Neuronal stem cell (in vitro differentiated cells): ENCODE results near the gene EPHA2.
A peak's percentile ranks its signal among the peaks of the same experiment; 100 is the strongest.

Experiments used
- DNase-seq: peaks from one replicate; pipeline ENCODE4 v3.0.0-alpha.2; 2013; ENCODE audit warnings: low spot score
- H2AFZ ChIP-seq: one replicate; pipeline ENCODE4 v1.6.1; 2013; ENCODE audit warnings: mild to moderate bottlenecking, low read length, inconsistent platforms
- H2AK5ac ChIP-seq: 2 replicates; pipeline ENCODE4 v1.6.1; 2013; ENCODE audit warnings: low read depth, mild to moderate bottlenecking, inconsistent platforms, low read length, moderate library complexity, mixed read lengths
- H2BK120ac ChIP-seq: 2 replicates; pipeline ENCODE4 v1.6.1; 2013; ENCODE audit warnings: low read depth, mild to moderate bottlenecking, inconsistent platforms, low read length, moderate library complexity, mixed read lengths
- H2BK12ac ChIP-seq: one replicate; pipeline ENCODE4 v1.6.1; 2013; ENCODE audit warnings: low read length, inconsistent platforms
- H2BK15ac ChIP-seq: 2 replicates; pipeline ENCODE4 v1.6.1; 2013; ENCODE audit warnings: mild to moderate bottlenecking, low read length, inconsistent platforms, mixed read lengths
- H2BK5ac ChIP-seq: one replicate; pipeline ENCODE4 v1.6.1; 2013; ENCODE audit warnings: inconsistent platforms, mild to moderate bottlenecking, low read length, moderate library complexity
- H3K14ac ChIP-seq: one replicate; pipeline ENCODE4 v1.6.1; 2013; ENCODE audit warnings: low read length, inconsistent platforms
- H3K18ac ChIP-seq: 2 replicates; pipeline ENCODE4 v1.6.1; 2013; ENCODE audit warnings: low read length, inconsistent platforms
- H3K23ac ChIP-seq: 2 replicates; pipeline ENCODE4 v1.6.1; 2013; ENCODE audit warnings: low read depth, mild to moderate bottlenecking, mixed read lengths, low read length, inconsistent platforms; ENCODE audit not compliant: poor library complexity
- H3K27ac ChIP-seq: replicated peaks from 3 replicates; pipeline ENCODE4 v1.5.1; 2013; ENCODE audit warnings: low read length, inconsistent platforms
- H3K27me3 ChIP-seq, 3 experiments: 2 replicates each; pipeline ENCODE4 v1.6.1; 2013; ENCODE audit warnings: low read length in 3 of 3, mild to moderate bottlenecking in 2 of 3, inconsistent platforms in 1 of 3, low read depth in 1 of 3, mixed read lengths in 1 of 3, moderate library complexity in 1 of 3; ENCODE audit not compliant: control insufficient read depth in 3 of 3, insufficient read depth in 3 of 3
- H3K36me3 ChIP-seq, 2 donors: replicated peaks in 1 of 2; 2 replicates each; pipeline ENCODE4 v1.6.1; 2013; ENCODE audit warnings: low read length in 2 of 2; ENCODE audit not compliant: control insufficient read depth in 2 of 2, insufficient read depth in 2 of 2
- H3K4ac ChIP-seq: 2 replicates; pipeline ENCODE4 v1.6.1; 2013; ENCODE audit warnings: inconsistent platforms, mild to moderate bottlenecking, low read length, moderate library complexity
- H3K4me1 ChIP-seq, 2 donors: 1 replicate in 1 of 2; 2 replicates in 1 of 2; pipeline ENCODE4 v1.6.1; 2013; ENCODE audit warnings: low read length in 2 of 2, low read depth in 1 of 2; ENCODE audit not compliant: control insufficient read depth in 2 of 2, insufficient read depth in 1 of 2
- H3K4me2 ChIP-seq: one replicate; pipeline ENCODE4 v1.6.1; 2013; ENCODE audit warnings: mild to moderate bottlenecking, low read length, inconsistent platforms; ENCODE audit not compliant: insufficient read depth, poor library complexity, severe bottlenecking
- H3K4me3 ChIP-seq, 2 donors: 2 replicates each; pipeline ENCODE4 v1.5.1; 2013; ENCODE audit warnings: low read length in 2 of 2, mild to moderate bottlenecking in 2 of 2, inconsistent platforms in 1 of 2, moderate library complexity in 1 of 2
- H3K79me1 ChIP-seq: one replicate; pipeline ENCODE4 v1.6.1; 2013; ENCODE audit warnings: low read depth, mild to moderate bottlenecking, inconsistent platforms, low read length, moderate library complexity
- H3K9ac ChIP-seq: one replicate; pipeline ENCODE4 v1.6.1; 2013; ENCODE audit warnings: mild to moderate bottlenecking, low read depth, low read length, inconsistent platforms; ENCODE audit not compliant: poor library complexity
- H3K9me3 ChIP-seq, 2 donors: replicated peaks in 1 of 2; 2 replicates each; pipeline versions ENCODE3 to v1.6.1; 2013; ENCODE audit warnings: low read length in 2 of 2, mild to moderate bottlenecking in 2 of 2, inconsistent platforms in 1 of 2, low read depth in 1 of 2, mixed read lengths in 1 of 2, moderate library complexity in 1 of 2; ENCODE audit not compliant: control insufficient read depth in 2 of 2, insufficient read depth in 1 of 2
- H4K8ac ChIP-seq: one replicate; pipeline ENCODE4 v1.6.1; 2013; ENCODE audit warnings: low read depth, mild to moderate bottlenecking, inconsistent platforms, low read length, moderate library complexity
- H4K91ac ChIP-seq: one replicate; pipeline ENCODE4 v1.6.1; 2013; ENCODE audit warnings: low read length, low read depth, mild to moderate bottlenecking, inconsistent platforms; ENCODE audit not compliant: poor library complexity
- WGBS, 2 donors: extraction: QIAGEN DNeasy Blood & Tissue Kit; methylation state at CpG; one replicate each; pipeline ENCODE4 v1.1.7; 2013; ENCODE audit warnings: missing lambda C conversion rate in 2 of 2, mixed read lengths in 1 of 2; ENCODE audit not compliant: insufficient read length in 2 of 2, insufficient replicate concordance in 1 of 2; ENCODE audit errors: extremely low coverage in 2 of 2; 5-methylcytosine and 5-hydroxymethylcytosine counted together

The EPHA2 gene

DNA sequence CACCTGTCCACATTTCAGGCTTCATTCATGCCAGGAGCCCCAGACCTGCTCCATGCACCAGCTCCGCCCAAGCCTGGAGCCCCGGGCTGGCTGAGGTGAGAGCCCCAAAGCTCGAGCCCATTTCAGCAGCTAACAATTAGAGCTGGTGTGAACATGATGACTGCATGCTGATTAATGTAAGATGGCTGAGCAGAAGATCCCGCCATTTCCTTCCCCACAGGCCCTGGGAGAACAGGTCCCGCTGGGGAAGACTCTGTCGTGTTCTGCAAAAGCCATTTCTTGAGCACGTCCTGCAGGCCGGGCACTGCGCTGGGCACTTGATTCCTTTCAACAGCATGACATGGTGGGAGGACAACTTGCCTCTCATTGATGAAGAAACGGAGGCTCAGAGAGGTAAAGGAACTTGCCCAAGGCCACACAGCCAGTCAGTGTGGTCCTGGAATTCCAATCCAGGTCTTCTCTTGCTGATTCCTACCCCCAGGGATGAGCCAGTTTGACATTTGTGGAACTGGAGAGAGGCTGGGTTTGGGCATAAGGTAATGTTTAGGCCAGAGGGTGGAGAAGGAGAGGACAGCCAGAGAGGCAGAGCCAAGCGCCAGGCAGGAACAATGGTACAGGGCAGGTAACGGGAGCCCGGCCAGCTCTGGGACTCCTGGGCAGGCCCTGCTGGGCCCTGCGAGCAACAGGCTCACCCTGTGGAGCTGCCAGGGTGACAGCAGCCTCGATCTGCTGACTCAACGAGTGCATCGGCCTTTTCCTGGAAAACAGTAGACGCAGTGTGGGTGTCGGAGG is 28.1 kb upstream of the EPHA2 start:
- Histone ChIP-seq H3K9me3 (no peaks in the 10 kb centered on the region), H2BK12ac (peak overlapping the region; percentile 82), H2AK5ac (peak overlapping the region; percentile 77), H4K8ac (no peak overlapping the region), H3K18ac (peak overlapping the region; percentile 87), H2BK15ac (peak overlapping the region; percentile 22), H3K4ac (peak overlapping the region; percentile 42), H3K14ac (no peak overlapping the region), H3K4me1 (peaks cover 7 to 8% of the 10 kb centered on the region in 2 donors), H3K27me3 (peaks cover 0 to 5% (median 0%) of the 10 kb centered on the region in 3 experiments), H3K36me3 (no peaks in the 10 kb centered on the region), H3K23ac (peak overlapping the region; percentile 45), H3K79me1 (no peaks in the 10 kb centered on the region), H2BK120ac (peak overlapping the region; percentile 95), H3K4me3 (no peak overlapping the region), H3K9ac (no peak overlapping the region), H4K91ac (no peak overlapping the region), H3K4me2 (no peak overlapping the region), H2AFZ (no peak overlapping the region), H3K27ac (no peak overlapping the region), H2BK5ac (peak overlapping the region; percentile 20)
- no peak for DNase-seq
- WGBS, 2 donors = no CpG with 5 or more reads among the region's 19 CpGs

DNA sequence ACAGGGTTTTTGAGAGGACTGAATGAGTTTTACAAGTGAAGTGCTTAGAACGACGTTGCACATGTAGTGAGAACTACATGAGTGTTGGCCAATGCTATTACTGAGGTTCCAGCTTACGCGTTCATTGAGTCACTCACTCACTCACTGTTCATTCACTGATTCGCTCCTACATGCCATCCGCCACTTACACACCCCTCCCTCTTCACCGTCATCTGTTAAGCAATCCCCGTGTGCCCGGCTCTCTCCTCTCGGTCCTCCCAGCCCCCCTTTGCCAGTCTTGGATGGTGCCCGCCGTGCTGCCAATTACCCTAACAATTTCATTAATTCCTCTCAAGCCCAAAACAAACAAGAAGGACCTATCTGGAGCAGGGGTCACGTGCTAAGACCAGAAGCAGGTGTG is 27.3 kb upstream of the EPHA2 start:
- DNase-seq = no peak
- H3K79me1 ChIP-seq = no peaks in the 10 kb centered on the region
- peak overlapping the region; percentile 28 for H3K18ac ChIP-seq
- H2BK15ac ChIP-seq = peak overlapping the region; percentile 22
- H4K91ac ChIP-seq = no peak overlapping the region
- H4K8ac ChIP-seq = no peak overlapping the region
- no peak overlapping the region for H3K23ac ChIP-seq
- H3K4me2 ChIP-seq = no peak overlapping the region
- H2BK120ac ChIP-seq = no peak overlapping the region
- no CpG with 5 or more reads among the region's 13 CpGs for WGBS, 2 donors
- no peak overlapping the region for H3K4me3 ChIP-seq
- H3K9me3 ChIP-seq = no peaks in the 10 kb centered on the region
- H3K4ac ChIP-seq = no peak overlapping the region
- H3K9ac ChIP-seq = no peak overlapping the region
- H3K36me3 ChIP-seq = no peaks in the 10 kb centered on the region
- no peaks in the 10 kb centered on the region for H3K27me3 ChIP-seq
- no peak overlapping the region for H2BK12ac ChIP-seq
- peak overlapping the region; percentile 77 for H2AK5ac ChIP-seq
- no peak overlapping the region for H2AFZ ChIP-seq
- no peak overlapping the region for H3K14ac ChIP-seq
- H3K27ac ChIP-seq = no peak overlapping the region
- peaks cover 7 to 8% of the 10 kb centered on the region in 2 donors for H3K4me1 ChIP-seq
- H2BK5ac ChIP-seq = no peak overlapping the region

DNA sequence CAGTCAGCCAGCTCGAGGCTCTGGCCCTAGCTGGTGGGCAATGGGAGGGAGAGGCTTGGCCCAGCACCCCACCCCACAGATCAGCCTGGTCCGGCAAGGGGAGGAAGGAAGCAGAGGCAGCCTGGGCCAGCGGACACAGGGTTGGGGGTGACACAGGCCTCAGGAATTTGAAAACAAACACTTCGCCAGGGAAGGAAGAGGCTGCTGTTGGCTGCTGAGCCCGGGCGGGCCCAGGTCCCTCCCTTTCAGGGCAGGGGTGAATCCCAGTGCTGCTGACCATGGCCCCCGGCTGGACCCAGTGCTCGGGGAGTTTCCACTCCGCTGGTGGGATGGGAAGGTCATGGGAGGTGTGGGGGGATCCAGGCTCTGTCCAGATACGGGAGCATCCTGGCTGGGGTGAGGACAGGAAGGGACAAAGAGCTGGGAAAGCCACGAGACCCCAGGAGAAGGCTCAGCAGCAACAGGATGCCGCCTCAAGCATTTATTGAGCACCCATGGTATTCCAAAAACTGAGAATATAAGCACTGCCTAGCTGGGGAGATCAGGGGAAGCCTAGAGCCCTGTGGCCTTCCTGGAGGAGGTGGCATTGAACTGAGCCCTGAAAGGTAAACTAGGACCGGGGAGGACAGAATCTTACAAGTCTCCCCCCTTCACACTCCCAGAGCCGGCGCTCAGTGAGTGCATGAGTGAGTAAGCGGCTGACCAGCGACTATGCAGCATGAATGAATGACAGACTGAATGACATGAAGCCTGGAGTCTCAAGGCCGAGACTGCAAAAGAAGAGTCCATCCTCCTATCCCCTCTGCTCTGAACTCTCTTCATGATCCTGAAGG is 26.2 kb upstream of the EPHA2 start:
- H3K9ac ChIP-seq = no peak overlapping the region
- no CpG with 5 or more reads among the region's 18 CpGs for WGBS, 2 donors
- peak overlapping the region; percentile 11 for H2BK15ac ChIP-seq

DNA sequence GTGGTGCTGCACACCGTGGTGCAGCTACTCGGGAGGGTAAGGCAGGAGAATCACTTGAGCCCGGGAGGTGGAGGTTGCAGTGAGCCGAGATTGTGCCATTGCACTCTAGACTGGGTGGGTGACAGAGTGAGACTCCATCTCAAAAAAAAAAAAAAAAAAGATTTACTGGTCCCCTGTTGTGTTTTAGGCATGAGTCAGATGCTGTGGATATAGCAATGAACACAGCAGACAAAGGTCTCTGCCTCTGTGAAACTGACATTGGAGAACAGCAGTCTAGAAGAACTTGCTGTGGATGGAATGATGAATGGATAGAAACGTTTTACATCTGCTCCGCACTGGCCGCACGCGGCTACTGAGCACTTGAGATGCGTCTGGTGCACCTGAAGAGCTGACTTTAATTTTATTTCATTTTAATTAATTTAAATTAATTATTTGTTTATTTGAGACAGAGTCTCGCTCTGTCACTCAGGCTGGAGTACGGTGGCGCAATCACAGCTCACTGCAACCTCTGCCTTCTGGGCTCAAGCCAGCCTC is 24.5 kb upstream of the EPHA2 start:
- H4K91ac ChIP-seq = no peak overlapping the region
- H3K27ac ChIP-seq = no peak overlapping the region
- H2BK5ac ChIP-seq = no peak overlapping the region
- no peak overlapping the region for H3K4me3 ChIP-seq
- no peak overlapping the region for H3K4me2 ChIP-seq
- H2BK15ac ChIP-seq = no peak overlapping the region
- no peak overlapping the region for H2AFZ ChIP-seq
- H3K23ac ChIP-seq = no peak overlapping the region
- no peak overlapping the region for H3K18ac ChIP-seq
- peaks cover 15 to 17% of the 10 kb centered on the region in 2 donors for H3K4me1 ChIP-seq
- no peak overlapping the region for H3K9ac ChIP-seq
- H2BK120ac ChIP-seq = no peak overlapping the region
- H3K14ac ChIP-seq = no peak overlapping the region
- H3K9me3 ChIP-seq = no peaks in the 10 kb centered on the region
- DNase-seq = no peak
- H2AK5ac ChIP-seq = no peak overlapping the region
- H4K8ac ChIP-seq = no peak overlapping the region
- H3K27me3 ChIP-seq = no peaks in the 10 kb centered on the region
- H3K36me3 ChIP-seq = no peaks in the 10 kb centered on the region
- WGBS, 2 donors = no CpG with 5 or more reads among the region's 13 CpGs
- no peak overlapping the region for H2BK12ac ChIP-seq
- H3K79me1 ChIP-seq = no peaks in the 10 kb centered on the region
- H3K4ac ChIP-seq = no peak overlapping the region

More for the DNA sequence above, 26.2 kb upstream of the EPHA2 start:
- Histone ChIP-seq H3K4me3 (no peak overlapping the region), H4K8ac (no peak overlapping the region), H3K18ac (peak overlapping the region; percentile 71), H2AK5ac (peak overlapping the region; percentile 40), H3K4ac (no peak overlapping the region), H3K23ac (no peak overlapping the region), H3K79me1 (no peaks in the 10 kb centered on the region), H3K4me2 (peak overlapping the region; percentile 49), H3K27ac (peak overlapping the region; percentile 66), H3K27me3 (no peaks in the 10 kb centered on the region), H2BK12ac (no peak overlapping the region), H3K36me3 (no peaks in the 10 kb centered on the region), H2BK120ac (peak overlapping the region; percentile 56), H3K9me3 (no peaks in the 10 kb centered on the region), H2BK5ac (peak overlapping the region; percentile 46), H4K91ac (no peak overlapping the region), H2AFZ (peak overlapping the region; percentile 98), H3K14ac (no peak overlapping the region), H3K4me1 (peaks cover 7 to 8% of the 10 kb centered on the region in 2 donors)
- no peak for DNase-seq
